GM10266 (cell line): ENCODE measurements around the gene ADD2.

Source experiments
- DNase-seq: peaks from one replicate; pipeline ENCODE4 v3.0.0; 2012; ENCODE audit errors: extremely low spot score
- CTCF ChIP-seq: IDR thresholded peaks from 2 replicates; pipeline ENCODE4 v1.5.1; 2012; ENCODE audit warnings: mild to moderate bottlenecking, low read depth; ENCODE audit not compliant: control insufficient read depth, insufficient read depth; ENCODE audit errors: missing control alignments

The ADD2 gene

GRCh38 chr2:70795164-70795995 lies 27.4 kb upstream of the ADD2 start:
- DNase-seq, result no peak
- no peak for TF ChIP-seq CTCF

GRCh38 chr2:70793450-70793849 lies 25.4 kb upstream of the ADD2 start:
- DNase-seq, result no peak
- no peak for TF ChIP-seq CTCF

- no peak for DNase-seq
- no peak for TF ChIP-seq CTCF
Measured at GRCh38 chr2:70790136-70790828, 22.3 kb upstream of the ADD2 start, which contains the start of gene FIGLA. FIGLA (minus strand) TSS chr2:70790643; CDS start chr2:70790638, 5 bp downstream.

DNA sequence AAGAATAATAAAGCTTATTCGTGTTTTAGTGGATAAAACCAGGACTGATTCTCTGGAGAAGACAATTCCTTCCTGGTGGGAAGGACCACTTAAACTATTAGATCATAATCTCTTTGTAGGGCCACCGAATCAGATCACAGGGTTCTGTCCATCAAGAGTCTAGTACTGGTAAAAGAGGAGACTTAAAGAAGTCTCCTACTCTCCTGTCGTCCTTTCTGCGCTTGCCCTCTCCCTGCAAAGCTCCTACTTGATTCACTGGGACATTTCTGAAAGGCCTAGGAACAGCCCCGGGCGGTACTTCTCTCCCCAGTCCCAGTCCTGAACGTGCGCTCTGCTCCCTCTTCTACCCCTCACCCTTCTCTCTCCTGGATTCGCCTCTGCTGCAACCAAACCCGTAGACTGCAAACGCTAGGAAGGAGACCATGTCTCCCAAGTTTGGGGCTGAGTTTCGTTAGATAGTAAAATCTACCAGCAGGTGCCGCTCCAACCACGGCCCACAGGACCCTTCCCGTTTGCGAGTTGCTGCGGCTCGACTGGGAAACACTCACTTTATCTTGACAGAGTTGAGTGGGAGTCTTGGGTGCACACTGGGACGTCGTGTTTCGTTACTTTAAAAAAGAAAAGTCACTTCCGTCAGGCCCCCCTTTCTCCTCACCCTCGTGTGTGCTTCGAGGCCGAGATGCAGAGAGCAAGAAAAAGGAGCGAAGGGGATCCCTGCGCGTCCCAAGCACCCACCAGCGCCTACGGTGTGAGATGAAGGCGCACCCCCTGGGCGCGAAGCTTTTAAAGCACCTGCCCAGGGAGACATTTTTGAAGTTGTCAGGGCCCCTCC lies 21.5 kb upstream of the ADD2 start:
- TF ChIP-seq CTCF, result peak; percentile 58

DNA sequence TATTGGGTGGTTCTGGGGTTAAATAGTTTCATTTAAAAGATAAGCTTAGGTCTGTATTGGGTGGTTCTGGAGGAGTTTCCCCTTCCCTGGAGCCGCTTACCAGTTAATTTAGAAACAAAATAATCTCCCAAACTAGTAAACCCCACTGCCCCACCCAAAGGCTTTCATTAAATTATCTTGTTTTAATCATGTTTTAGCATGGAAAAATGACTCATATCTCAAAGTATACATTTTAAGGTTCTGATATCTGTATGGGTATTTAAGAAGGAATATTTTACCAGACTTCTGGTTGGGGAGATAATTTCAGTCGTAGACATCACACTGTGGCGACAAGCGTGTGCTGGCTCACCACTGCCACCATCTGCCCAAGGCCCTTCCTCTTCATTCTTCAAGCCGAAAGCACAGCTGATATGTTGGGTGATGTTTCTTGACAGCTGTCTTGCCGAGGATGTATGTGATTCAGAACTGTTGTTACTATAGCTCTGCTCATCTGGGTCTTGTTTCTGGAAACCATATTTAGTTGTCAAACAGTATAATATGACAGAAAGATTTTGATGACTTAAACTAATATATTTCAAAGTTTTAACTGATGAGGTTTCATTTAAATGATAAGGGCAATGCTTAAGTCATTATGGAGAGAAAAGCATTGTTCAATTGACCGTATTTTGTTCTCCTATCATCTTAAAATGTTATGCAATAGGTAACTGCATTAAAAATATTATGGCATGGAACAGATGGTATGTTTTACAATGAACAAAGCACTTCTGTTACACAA lies 17.3 kb upstream of the ADD2 start:
- peak; percentile 57 for TF ChIP-seq CTCF
- no peak for DNase-seq

More for the DNA sequence above, 21.5 kb upstream of the ADD2 start:
- peak; percentile 80 for DNase-seq

DNA sequence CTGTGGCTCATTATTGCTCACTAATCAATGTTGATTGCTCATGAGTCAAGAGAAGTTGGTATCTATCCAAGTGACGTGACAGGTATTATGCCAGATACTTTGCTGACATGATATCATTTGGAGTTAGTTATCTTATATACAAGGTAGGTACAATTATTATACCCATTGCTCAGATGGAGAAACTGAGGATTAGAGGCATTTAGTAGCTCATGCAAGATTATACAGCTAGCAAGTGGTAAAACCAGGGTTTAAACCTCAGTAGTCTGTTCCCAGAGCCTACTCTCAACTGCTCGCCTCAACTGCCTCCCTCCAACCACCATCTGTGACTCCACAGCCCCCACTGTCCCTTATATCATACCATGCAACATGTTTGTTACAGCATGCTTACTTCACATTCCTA lies 16.3 kb upstream of the ADD2 start:
- no peak for DNase-seq
- no peak for TF ChIP-seq CTCF
